Activated naive CD8-positive, alpha-beta T cell treated with anti-CD3 and anti-CD28 coated beads for 36 hours (primary cell): ENCODE results near the gene AUH. TPM values are rescaled to one million over a fixed set of nuclear protein-coding genes. Genes with fewer than 3 reads are reported as not detected.

Experiments
- DNase-seq: peaks from one replicate; pipeline ENCODE4 v3.0.0; 2021
- H3K27ac Mint-ChIP-seq: one replicate; pipeline ENCODE4 v1.8.0; 2022; ENCODE audit warnings: mild to moderate bottlenecking, moderate library complexity, mixed read lengths
- H3K27me3 Mint-ChIP-seq: one replicate; pipeline ENCODE4 v1.8.0; 2022; ENCODE audit warnings: mild to moderate bottlenecking, mixed read lengths
- H3K36me3 Mint-ChIP-seq: one replicate; pipeline ENCODE4 v1.8.0; 2021; ENCODE audit warnings: mild to moderate bottlenecking, mixed read lengths
- H3K4me1 Mint-ChIP-seq: one replicate; pipeline ENCODE4 v1.8.0; 2021; ENCODE audit warnings: mixed read lengths
- H3K4me3 Mint-ChIP-seq: one replicate; pipeline ENCODE4 v1.8.0; 2022; ENCODE audit warnings: mild to moderate bottlenecking, moderate library complexity, mixed read lengths
- H3K9me3 Mint-ChIP-seq: one replicate; pipeline ENCODE4 v1.8.0; 2022; ENCODE audit warnings: mixed read lengths
- total RNA-seq, 2 experiments: library from RNA; stranded (reverse); gene quantifications; one replicate each; pipeline ENCODE4 v1.2.3, GENCODE V29; 2021

Gene AUH
- total RNA-seq, result 10 to 100 TPM; 12.4 to 13.2 TPM

- H3K27me3 Mint-ChIP-seq, result no peaks in the 10 kb centered on the region
- H3K36me3 Mint-ChIP-seq, result peaks cover 8% of the 10 kb centered on the region
- H3K4me1 Mint-ChIP-seq, result peaks cover 43% of the 10 kb centered on the region
- H3K27ac Mint-ChIP-seq, result peak within 1 kb of the TSS; percentile 89
- peaks cover 1% of the 10 kb centered on the region for H3K9me3 Mint-ChIP-seq
- H3K4me3 Mint-ChIP-seq, result peak within 1 kb of the TSS; percentile 93
- peak; percentile 91 for DNase-seq
Observed at GRCh38 chr9:91361291-91362050, at the start of gene AUH. AUH (minus strand) TSS chr9:91361918; CDS start chr9:91361889, 29 bp downstream.

GRCh38 chr9:91411096-91411771 lies 49.5 kb upstream of the AUH start:
- peaks cover 25% of the 10 kb centered on the region for H3K4me1 Mint-ChIP-seq
- no peak overlapping the region for H3K27ac Mint-ChIP-seq
- H3K9me3 Mint-ChIP-seq, result no peaks in the 10 kb centered on the region
- DNase-seq, result no peak
- H3K4me3 Mint-ChIP-seq, result no peak overlapping the region
- H3K36me3 Mint-ChIP-seq, result peaks cover 21% of the 10 kb centered on the region
- no peaks in the 10 kb centered on the region for H3K27me3 Mint-ChIP-seq

GRCh38 chr9:91410161-91410560 lies 48.4 kb upstream of the AUH start:
- Mint-ChIP-seq H3K27ac (no peak overlapping the region), H3K4me1 (peaks cover 14% of the 10 kb centered on the region)

GRCh38 chr9:91408475-91408874 lies 46.8 kb upstream of the AUH start:
- H3K4me1 Mint-ChIP-seq, result peaks cover 6% of the 10 kb centered on the region
- H3K9me3 Mint-ChIP-seq, result no peaks in the 10 kb centered on the region
- no peak overlapping the region for H3K27ac Mint-ChIP-seq
- H3K36me3 Mint-ChIP-seq, result peaks cover 19% of the 10 kb centered on the region
- H3K4me3 Mint-ChIP-seq, result no peak overlapping the region
- no peak for DNase-seq
- H3K27me3 Mint-ChIP-seq, result peaks cover 4% of the 10 kb centered on the region

More at GRCh38 chr9:91410161-91410560, 48.4 kb upstream of the AUH start:
- H3K36me3 Mint-ChIP-seq, result peaks cover 21% of the 10 kb centered on the region
- no peak overlapping the region for H3K4me3 Mint-ChIP-seq
- no peaks in the 10 kb centered on the region for H3K27me3 Mint-ChIP-seq
- DNase-seq, result no peak
- H3K9me3 Mint-ChIP-seq, result no peaks in the 10 kb centered on the region

- Mint-ChIP-seq H3K27ac (no peak overlapping the region), H3K4me1 (peaks cover 6% of the 10 kb centered on the region), H3K27me3 (peaks cover 10% of the 10 kb centered on the region), H3K36me3 (peaks cover 19% of the 10 kb centered on the region), H3K4me3 (no peak overlapping the region), H3K9me3 (no peaks in the 10 kb centered on the region)
- no peak for DNase-seq
Observed at GRCh38 chr9:91407580-91408318, 46.0 kb upstream of the AUH start.

- Mint-ChIP-seq H3K4me1 (peaks cover 2% of the 10 kb centered on the region), H3K27me3 (peaks cover 13% of the 10 kb centered on the region), H3K4me3 (no peak overlapping the region), H3K27ac (no peak overlapping the region), H3K9me3 (no peaks in the 10 kb centered on the region), H3K36me3 (peaks cover 16% of the 10 kb centered on the region)
- DNase-seq, result no peak
Observed at GRCh38 chr9:91405343-91406077, 43.8 kb upstream of the AUH start.

GRCh38 chr9:91403665-91404543 lies 42.2 kb upstream of the AUH start:
- H3K36me3 Mint-ChIP-seq, result peaks cover 3% of the 10 kb centered on the region
- H3K27ac Mint-ChIP-seq, result no peak overlapping the region
- no peak for DNase-seq
- H3K4me1 Mint-ChIP-seq, result peaks cover 2% of the 10 kb centered on the region
- peaks cover 13% of the 10 kb centered on the region for H3K27me3 Mint-ChIP-seq
- H3K9me3 Mint-ChIP-seq, result no peaks in the 10 kb centered on the region
- H3K4me3 Mint-ChIP-seq, result no peak overlapping the region

- peaks cover 11% of the 10 kb centered on the region for H3K4me1 Mint-ChIP-seq
- no peaks in the 10 kb centered on the region for H3K9me3 Mint-ChIP-seq
- H3K4me3 Mint-ChIP-seq, result no peak overlapping the region
- H3K27me3 Mint-ChIP-seq, result peaks cover 13% of the 10 kb centered on the region
- H3K36me3 Mint-ChIP-seq, result no peaks in the 10 kb centered on the region
- no peak for DNase-seq
- H3K27ac Mint-ChIP-seq, result no peak overlapping the region
Observed at GRCh38 chr9:91398926-91399325, 37.2 kb upstream of the AUH start.

- Mint-ChIP-seq H3K4me1 (peaks cover 9% of the 10 kb centered on the region), H3K36me3 (no peaks in the 10 kb centered on the region), H3K27me3 (no peaks in the 10 kb centered on the region), H3K4me3 (peak overlapping the region; percentile 6), H3K9me3 (no peaks in the 10 kb centered on the region), H3K27ac (peak overlapping the region; percentile 83)
- no peak for DNase-seq
Observed at GRCh38 chr9:91395553-91396471, 34.1 kb upstream of the AUH start.

- H3K4me1 Mint-ChIP-seq, result peaks cover 9% of the 10 kb centered on the region
- no peak for DNase-seq
- no peaks in the 10 kb centered on the region for H3K9me3 Mint-ChIP-seq
- H3K27me3 Mint-ChIP-seq, result no peaks in the 10 kb centered on the region
- H3K4me3 Mint-ChIP-seq, result no peak overlapping the region
- no peaks in the 10 kb centered on the region for H3K36me3 Mint-ChIP-seq
- peak overlapping the region; percentile 83 for H3K27ac Mint-ChIP-seq
Observed at GRCh38 chr9:91395106-91395552, 33.4 kb upstream of the AUH start.

GRCh38 chr9:91393826-91394225 lies 32.1 kb upstream of the AUH start:
- peaks cover 9% of the 10 kb centered on the region for H3K4me1 Mint-ChIP-seq
- H3K9me3 Mint-ChIP-seq, result no peaks in the 10 kb centered on the region
- DNase-seq, result no peak
- no peaks in the 10 kb centered on the region for H3K36me3 Mint-ChIP-seq
- H3K27me3 Mint-ChIP-seq, result no peaks in the 10 kb centered on the region
- H3K4me3 Mint-ChIP-seq, result no peak overlapping the region
- no peak overlapping the region for H3K27ac Mint-ChIP-seq

GRCh38 chr9:91392435-91392834 lies 30.7 kb upstream of the AUH start:
- Mint-ChIP-seq H3K27ac (no peak overlapping the region), H3K9me3 (no peaks in the 10 kb centered on the region), H3K27me3 (no peaks in the 10 kb centered on the region), H3K4me1 (peaks cover 9% of the 10 kb centered on the region), H3K36me3 (no peaks in the 10 kb centered on the region), H3K4me3 (no peak overlapping the region)
- DNase-seq, result no peak

GRCh38 chr9:91391818-91392217 lies 30.1 kb upstream of the AUH start:
- no peak overlapping the region for H3K27ac Mint-ChIP-seq

More at GRCh38 chr9:91391818-91392217, 30.1 kb upstream of the AUH start:
- Mint-ChIP-seq H3K27me3 (no peaks in the 10 kb centered on the region), H3K4me3 (no peak overlapping the region), H3K36me3 (no peaks in the 10 kb centered on the region), H3K9me3 (no peaks in the 10 kb centered on the region), H3K4me1 (peaks cover 9% of the 10 kb centered on the region)
- no peak for DNase-seq
